GM12878 (cell line): Measurements from ENCODE around the gene KCNG3. TPM values are rescaled to one million over a fixed set of nuclear protein-coding genes. Genes with fewer than 3 reads are reported as not detected.

Experiments
- ATAC-seq: fragments of 200-7000 bp; cut with Tn5 transposase; 3 replicates; pipeline ENCODE4 v1.9.1; 2020; ENCODE audit warnings: mild to moderate bottlenecking, moderate library complexity
- BruUV-seq: library from RNA; stranded (reverse); fragments of 400-500 nt; replicated peaks from 2 replicates; lab custom pipeline; 2021; lab: Mats Ljungman, UMichigan
- CTCF ChIA-PET: fragments of 300-600 bp; sonication (Branson Sonifier 250); formaldehyde crosslinking; extraction: SDS; loops from one replicate; lab custom pipeline; 2021; ENCODE audit warnings: inconsistent platforms; lab: Yijun Ruan, JAX
- POLR2A ChIA-PET: fragments of 350-600 bp; formaldehyde crosslinking; extraction: SDS; loops from one replicate; lab custom pipeline; 2021; ENCODE audit warnings: inconsistent platforms; lab: Charles Lee
- RAD21 ChIA-PET: fragments of 300-600 bp; sonication (Branson Sonifier 250); formaldehyde crosslinking; loops from one replicate; lab custom pipeline; 2023; ENCODE audit warnings: antibody characterized with exemption; ENCODE audit not compliant: unreplicated experiment; lab: Charles Lee
- SMC1A ChIA-PET: fragments of 300-600 bp; sonication (Branson Sonifier 250); formaldehyde crosslinking; loops from one replicate; lab custom pipeline; 2023; ENCODE audit not compliant: unreplicated experiment, uncharacterized antibody; lab: Charles Lee
- DNase-seq: peaks from one replicate; pipeline ENCODE4 v3.0.0-alpha.2; 2011; ENCODE audit warnings: low read depth, low spot score
- FAIRE-seq: peaks from 3 replicates; lab custom pipeline; 2011; peaks lifted over from hg19 to GRCh38; lab: Jason Lieb, UNC
- H2AFZ ChIP-seq: 2 replicates; pipeline ENCODE4 v1.6.0; 2011; ENCODE audit warnings: low read depth, low read length, control low read depth; ENCODE audit not compliant: control insufficient read depth
- H3K27ac ChIP-seq: 2 replicates; pipeline ENCODE4 v1.5.1; 2011; ENCODE audit warnings: control low read depth; ENCODE audit not compliant: control insufficient read depth, insufficient read depth
- H3K27me3 ChIP-seq, 2 experiments: replicated peaks in 1 of 2; 2 replicates each; pipeline versions ENCODE4 v1.6.0 to v1.6.1; 2011; ENCODE audit warnings: low read length in 1 of 2; ENCODE audit not compliant: control insufficient read depth in 2 of 2, insufficient read depth in 2 of 2
- H3K36me3 ChIP-seq, 2 experiments: 2 replicates each; pipeline ENCODE4 v1.5.1; 2011; ENCODE audit warnings: low read length in 1 of 2; ENCODE audit not compliant: control insufficient read depth in 2 of 2, insufficient read depth in 2 of 2
- H3K4me1 ChIP-seq: 2 replicates; pipeline ENCODE4 v1.6.1; 2011; ENCODE audit warnings: mild to moderate bottlenecking, low read length, moderate library complexity, mixed read lengths; ENCODE audit not compliant: control insufficient read depth, insufficient read depth
- H3K4me2 ChIP-seq: 2 replicates; pipeline ENCODE4 v1.6.0; 2011; ENCODE audit warnings: control low read depth; ENCODE audit not compliant: control insufficient read depth, insufficient read depth
- H3K4me3 ChIP-seq: fragments of 200-600 bp; sonication (generic); 2 replicates; pipeline ENCODE4 v1.5.1; 2016
- H3K79me2 ChIP-seq: 2 replicates; pipeline ENCODE4 v1.6.0; 2011; ENCODE audit warnings: low read length; ENCODE audit not compliant: control insufficient read depth, insufficient read depth
- H3K9ac ChIP-seq: 2 replicates; pipeline ENCODE4 v1.8.0; 2011; ENCODE audit warnings: low read length, control low read depth, mixed read lengths; ENCODE audit not compliant: control insufficient read depth, insufficient read depth
- H3K9me3 ChIP-seq: replicated peaks from 3 replicates; pipeline ENCODE4 v1.5.1; 2011; ENCODE audit warnings: mild to moderate bottlenecking, low read length; ENCODE audit not compliant: control insufficient read depth, insufficient read depth
- H4K20me1 ChIP-seq: 2 replicates; pipeline ENCODE4 v1.6.0; 2011; ENCODE audit not compliant: control insufficient read depth, insufficient read depth
- ATF2 ChIP-seq: IDR thresholded peaks from 2 replicates; pipeline ENCODE4 v1.6.1; 2012; ENCODE audit warnings: low read length, inconsistent platforms
- BCL3 ChIP-seq: IDR thresholded peaks from 2 replicates; pipeline ENCODE4 v1.6.1; 2011; ENCODE audit warnings: borderline replicate concordance, low read depth, mild to moderate bottlenecking, moderate library complexity, low read length; ENCODE audit not compliant: insufficient read depth, poor library complexity, severe bottlenecking
- BHLHE40 ChIP-seq, 2 experiments: fragments of 450-650 bp in 1 of 2; IDR thresholded peaks; 2 replicates each; pipeline ENCODE4 v1.6.1; 2011 to 2017; ENCODE audit warnings: low read depth in 2 of 2, borderline replicate concordance in 1 of 2, improper control_type of control experiment in 1 of 2, low read length in 1 of 2, mild to moderate bottlenecking in 1 of 2
- CHD2 ChIP-seq: IDR thresholded peaks from 2 replicates; pipeline ENCODE4 v1.6.1; 2011; ENCODE audit warnings: low read depth, low read length, improper control_type of control experiment, borderline replicate concordance
- E4F1 ChIP-seq: fragments of 450-650 bp; IDR thresholded peaks from 2 replicates; pipeline ENCODE4 v1.6.1; 2018; ENCODE audit warnings: borderline replicate concordance, mild to moderate bottlenecking; ENCODE audit not compliant: partially characterized antibody
- MAX ChIP-seq: IDR thresholded peaks from 2 replicates; pipeline ENCODE4 v1.6.1; 2012; ENCODE audit warnings: low read depth, low read length, improper control_type of control experiment
- MXI1 ChIP-seq: fragments of 150-350 bp; IDR thresholded peaks from 2 replicates; pipeline ENCODE4 v1.6.1; 2011; ENCODE audit warnings: low read depth, mild to moderate bottlenecking, inconsistent platforms, low read length, improper control_type of control experiment
- NFYA ChIP-seq: IDR thresholded peaks from 2 replicates; pipeline ENCODE4 v1.6.1; 2011; ENCODE audit warnings: low read depth, mild to moderate bottlenecking, low read length, improper control_type of control experiment, borderline replicate concordance
- NR2F1 ChIP-seq: fragments of 450-650 bp; conservative IDR thresholded peaks from 2 replicates; pipeline ENCODE4 v1.6.1; 2017; ENCODE audit warnings: mild to moderate bottlenecking
- PML ChIP-seq: IDR thresholded peaks from 2 replicates; pipeline ENCODE4 v1.6.1; 2012; ENCODE audit warnings: low read length, inconsistent platforms
- SMARCA5 ChIP-seq: fragments of 450-650 bp; IDR thresholded peaks from 2 replicates; pipeline ENCODE4 v1.6.1; 2017; ENCODE audit warnings: mild to moderate bottlenecking
- SREBF2 ChIP-seq: IDR thresholded peaks from 2 replicates; pipeline ENCODE4 v1.6.1; 2012; ENCODE audit warnings: mild to moderate bottlenecking, low read length
- ZNF687 ChIP-seq: fragments of 450-650 bp; IDR thresholded peaks from 2 replicates; pipeline ENCODE4 v1.6.1; 2017; ENCODE audit warnings: mild to moderate bottlenecking, moderate library complexity
- WGBS: methylation state at CpG from one replicate; pipeline ENCODE4 v1.1.6; 2016; ENCODE audit warnings: low lambda C conversion rate; ENCODE audit not compliant: insufficient replicate concordance, insufficient coverage; ENCODE audit errors: missing lambda C conversion rate; 5-methylcytosine and 5-hydroxymethylcytosine counted together
- in situ Hi-C: fragments of 300-500 bp; cut with MboI; formaldehyde crosslinking; loops from 9 replicates; pipeline ENCODE4 v1.14.3; 2018; ENCODE audit warnings: mixed read lengths
- intact Hi-C: fragments of 100-400 bp; cut with micrococcal nuclease; formaldehyde crosslinking; loops from one replicate; pipeline ENCODE4 v1.14.2; 2022; ENCODE audit not compliant: unreplicated experiment
- polyA plus RNA-seq, 11 experiments: library from polyadenylated mRNA; depleted of rRNA in 4 of 11; unstranded in 6 of 11; stranded (reverse) in 5 of 11; fragments of >200 nt; fragmentation: Nextera tagmentation in 4 of 11; fragmentation: Illumina TruSeq in 1 of 11; extraction: Ambion mirVana in 4 of 11; extraction: Trizol in 1 of 11; gene quantifications; 1 replicate in 1 of 11; 2 replicates in 10 of 11; pipeline versions ENCODE4 v1.2.1 to v1.2.3, GENCODE V29; 2011 to 2016; ENCODE audit warnings: inconsistent platforms in 2 of 11, missing spikeins in 2 of 11, low read depth in 1 of 11
- total RNA-seq, 4 experiments: library from RNA; depleted of rRNA in 3 of 4; stranded (reverse); fragments of >200 nt in 3 of 4; fragmentation: Illumina TruSeq in 1 of 4; extraction: Trizol in 1 of 4; gene quantifications; 2 replicates each; pipeline versions ENCODE4 v1.2.1 to v1.2.3, GENCODE V29; 2013 to 2021

KCNG3 gene
- total and polyA plus RNA-seq, 10 of the 15 experiments (the other 5 are each of a cell fraction or from before 2014, with no cell fraction given): 0.01 to 0.06 (median 0.04) TPM; not detected in 4

GRCh38 chr2:42522035-42522434 lies 28.3 kb upstream of the KCNG3 start (continued):
- no peak for TF ChIP-seq BHLHE40 (IDR thresholded peaks at IDR 0.05; ENCODE audit: borderline replicate concordance in 1 of 2, low read depth in 2 of 2, low read length in 1 of 2)
- TF ChIP-seq E4F1: no peak
- TF ChIP-seq CHD2: no peak
- no peak for TF ChIP-seq NFYA
- no peak for TF ChIP-seq BCL3

GRCh38 chr2:42519624-42520023 lies 25.8 kb upstream of the KCNG3 start:
- ChIA-PET POLR2A (no interaction called here), SMC1A (no interaction called here), RAD21 (no interaction called here), CTCF (no interaction called here)
- H3K27me3 ChIP-seq: no peaks in the 10 kb centered on the region
- FAIRE-seq (no peak), DNase-seq (no peak), ATAC-seq (no peak)
- H3K9ac ChIP-seq: no peak overlapping the region
- 74% methylated on average over 8 of the region's 8 CpGs for WGBS
- H4K20me1 ChIP-seq: no peaks in the 10 kb centered on the region
- no peak overlapping the region for H3K4me3 ChIP-seq
- in situ Hi-C loops (no loop called here), intact Hi-C loops (no loop called here)
- no peaks in the 10 kb centered on the region for H3K36me3 ChIP-seq
- H2AFZ ChIP-seq: no peak overlapping the region
- BruUV-seq: no TSS peak
- no peak overlapping the region for H3K4me2 ChIP-seq
- no peaks in the 10 kb centered on the region for H3K4me1 ChIP-seq
- no peak overlapping the region for H3K27ac ChIP-seq
- no peaks in the 10 kb centered on the region; the same call in 2 of the 3 replicates for H3K9me3 ChIP-seq
- H3K79me2 ChIP-seq: no peaks in the 10 kb centered on the region
- no peak for TF ChIP-seq ZNF687
- TF ChIP-seq SREBF2: no peak
- no peak for TF ChIP-seq NR2F1
- no peak for TF ChIP-seq PML
- TF ChIP-seq ATF2: no peak
- no peak for TF ChIP-seq MAX
- TF ChIP-seq MXI1: no peak
- TF ChIP-seq SMARCA5: no peak
